ENCODE measurements around the gene BEND5.

Gene BEND5

DNA sequence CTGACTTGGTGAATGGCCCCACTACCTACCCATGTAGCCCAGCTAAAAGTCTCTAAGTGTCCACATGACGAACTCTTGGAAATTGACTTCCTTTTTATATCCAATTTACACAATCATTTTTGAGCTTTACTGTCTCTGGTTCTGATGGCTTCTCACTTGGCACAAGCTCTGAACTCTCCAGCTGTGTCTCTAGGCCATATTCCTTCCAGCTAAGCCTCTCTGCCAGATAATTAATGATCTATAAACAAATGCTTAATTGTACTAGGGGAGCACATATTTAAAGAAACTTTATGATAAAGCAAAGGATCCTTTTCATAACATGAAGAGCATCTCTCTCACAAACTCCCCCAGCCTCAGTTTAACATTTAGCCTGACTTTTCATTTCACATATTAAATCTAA, 16.3 kb upstream of the BEND5 start:
- Histone ChIP-seq H3K79me2 (ENCODE audit: control insufficient read depth, insufficient read depth, low read length, unreplicated experiment) (no peaks in the 10 kb centered on the region), H2AFZ (ENCODE audit: low read length, unreplicated experiment) (no peak overlapping the region), H3K27ac (ENCODE audit: low read depth, low read length) (no peak overlapping the region), H3K36me3 (ENCODE audit: insufficient read depth, low read length) (no peaks in the 10 kb centered on the region), H3K4me1 (ENCODE audit: control insufficient read depth, insufficient read depth, low read length, unreplicated experiment) (no peaks in the 10 kb centered on the region), H3K4me3 (ENCODE audit: low read depth, low read length) (no peak overlapping the region), H3K27me3 (ENCODE audit: insufficient read depth, low read length) (no peaks in the 10 kb centered on the region)

GRCh38 chr1:48790397-48790796, 13.7 kb upstream of the BEND5 start:
- H3K27me3 ChIP-seq (ENCODE audit: insufficient read depth, low read length), result no peaks in the 10 kb centered on the region
- H3K4me3 ChIP-seq (ENCODE audit: low read depth, low read length), result no peak overlapping the region
- H3K79me2 ChIP-seq (ENCODE audit: control insufficient read depth, insufficient read depth, low read length, unreplicated experiment), result no peaks in the 10 kb centered on the region
- H3K4me1 ChIP-seq (ENCODE audit: control insufficient read depth, insufficient read depth, low read length, unreplicated experiment), result no peaks in the 10 kb centered on the region
- H3K27ac ChIP-seq (ENCODE audit: low read depth, low read length), result no peak overlapping the region
- no peaks in the 10 kb centered on the region for H3K36me3 ChIP-seq (ENCODE audit: insufficient read depth, low read length)
- no peak overlapping the region for H2AFZ ChIP-seq (ENCODE audit: low read length, unreplicated experiment)

DNA sequence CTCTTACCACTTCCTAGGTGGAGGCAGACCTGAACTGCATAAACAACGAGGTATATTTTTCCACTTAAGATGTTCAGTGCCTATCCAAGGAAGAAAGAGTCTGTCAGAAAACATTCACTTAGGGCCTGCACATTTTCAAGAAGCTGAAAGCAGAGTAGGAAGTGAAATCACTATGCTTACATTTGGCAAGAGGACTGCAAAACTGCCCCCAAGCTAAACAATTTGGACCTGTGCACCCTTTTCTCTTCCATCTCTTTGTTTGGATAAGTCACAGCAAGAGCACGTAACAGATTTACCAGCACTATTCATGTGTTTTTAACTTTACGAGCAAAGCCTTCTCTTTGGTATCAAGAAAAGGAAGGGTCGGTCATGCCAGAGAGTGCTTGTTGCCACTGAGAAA, 13.2 kb upstream of the BEND5 start:
- no peaks in the 10 kb centered on the region for H3K27me3 ChIP-seq (ENCODE audit: insufficient read depth, low read length)
- no peak overlapping the region for H3K27ac ChIP-seq (ENCODE audit: low read depth, low read length)
- no peaks in the 10 kb centered on the region for H3K4me1 ChIP-seq (ENCODE audit: control insufficient read depth, insufficient read depth, low read length, unreplicated experiment)
- no peak overlapping the region for H3K4me3 ChIP-seq (ENCODE audit: low read depth, low read length)
- no peak overlapping the region for H2AFZ ChIP-seq (ENCODE audit: low read length, unreplicated experiment)
- no peaks in the 10 kb centered on the region for H3K79me2 ChIP-seq (ENCODE audit: control insufficient read depth, insufficient read depth, low read length, unreplicated experiment)
- no peaks in the 10 kb centered on the region for H3K36me3 ChIP-seq (ENCODE audit: insufficient read depth, low read length)

GRCh38 chr1:48785869-48786268, 9.2 kb upstream of the BEND5 start:
- Histone ChIP-seq H3K4me1 (ENCODE audit: control insufficient read depth, insufficient read depth, low read length, unreplicated experiment) (no peaks in the 10 kb centered on the region), H3K4me3 (ENCODE audit: low read depth, low read length) (no peak overlapping the region), H3K79me2 (ENCODE audit: control insufficient read depth, insufficient read depth, low read length, unreplicated experiment) (no peaks in the 10 kb centered on the region), H3K27ac (ENCODE audit: low read depth, low read length) (no peak overlapping the region), H2AFZ (ENCODE audit: low read length, unreplicated experiment) (no peak overlapping the region), H3K36me3 (ENCODE audit: insufficient read depth, low read length) (no peaks in the 10 kb centered on the region), H3K27me3 (ENCODE audit: insufficient read depth, low read length) (no peaks in the 10 kb centered on the region)

DNA sequence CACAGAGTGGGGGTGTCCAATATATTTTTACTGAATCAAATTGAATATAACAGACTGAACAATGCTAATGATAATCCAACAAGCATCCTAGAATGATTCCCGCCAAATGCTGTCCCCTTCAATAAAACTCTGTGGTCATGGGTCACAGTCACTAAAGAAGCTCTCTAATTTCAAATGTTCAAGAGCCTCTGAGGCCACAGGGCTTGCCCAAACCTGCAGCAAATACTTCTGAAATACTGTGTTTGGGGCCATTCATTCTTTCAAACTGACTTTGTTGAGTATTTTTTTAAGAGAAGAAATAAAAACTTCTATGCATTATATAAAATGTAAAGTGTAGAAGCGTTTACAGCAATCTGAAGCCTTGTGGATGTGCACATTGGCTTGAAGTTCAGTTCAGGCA, 7.6 kb upstream of the BEND5 start:
- Histone ChIP-seq H3K27ac (ENCODE audit: low read depth, low read length) (no peak overlapping the region), H3K79me2 (ENCODE audit: control insufficient read depth, insufficient read depth, low read length, unreplicated experiment) (no peaks in the 10 kb centered on the region), H2AFZ (ENCODE audit: low read length, unreplicated experiment) (no peak overlapping the region), H3K27me3 (ENCODE audit: insufficient read depth, low read length) (no peaks in the 10 kb centered on the region), H3K36me3 (ENCODE audit: insufficient read depth, low read length) (no peaks in the 10 kb centered on the region), H3K4me3 (ENCODE audit: low read depth, low read length) (no peak overlapping the region), H3K4me1 (ENCODE audit: control insufficient read depth, insufficient read depth, low read length, unreplicated experiment) (no peaks in the 10 kb centered on the region)

DNA sequence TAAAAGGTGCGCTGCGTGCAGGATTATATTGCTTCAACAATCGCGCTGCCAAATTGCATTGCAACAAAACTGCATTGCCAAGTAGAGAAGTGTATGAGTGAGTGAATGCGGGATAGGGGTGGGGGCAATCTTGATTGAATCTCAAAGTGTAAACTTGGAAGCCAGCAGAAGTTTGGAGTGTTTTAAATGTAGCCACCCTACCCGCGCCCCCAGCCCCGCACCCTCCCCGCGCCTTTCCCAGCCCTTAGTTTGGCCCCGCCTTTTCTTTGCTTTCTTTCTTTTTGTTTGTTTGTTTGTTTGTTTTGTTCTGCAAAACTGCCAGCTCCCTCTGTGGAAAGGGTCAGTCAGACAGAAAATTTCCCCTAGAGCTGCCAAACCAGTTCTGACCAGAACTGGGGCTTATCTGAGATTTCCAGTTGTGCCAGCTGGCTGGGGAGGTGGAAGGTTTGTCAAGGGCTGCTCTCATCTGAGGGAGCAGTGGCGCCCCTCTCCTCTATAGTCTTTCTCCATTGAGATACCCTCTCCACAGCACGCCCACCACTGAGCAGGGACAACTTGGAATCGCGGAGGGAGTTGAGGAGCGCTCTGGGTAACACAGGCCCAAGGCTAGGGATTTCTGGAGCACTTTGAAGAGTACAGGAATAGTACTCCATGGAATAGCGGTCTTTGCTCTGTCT, 666 bp upstream of the BEND5 start:
- no peaks in the 10 kb centered on the region for H3K4me1 ChIP-seq (ENCODE audit: control insufficient read depth, insufficient read depth, low read length, unreplicated experiment)
- 0 out of 2 replicates have a peak overlapping the region, but pooled peaks have one; percentile 9 for H3K4me3 ChIP-seq (ENCODE audit: low read depth, low read length)
- no peak overlapping the region for H3K27ac ChIP-seq (ENCODE audit: low read depth, low read length)
- no peak overlapping the region for H2AFZ ChIP-seq (ENCODE audit: low read length, unreplicated experiment)
- H3K27me3 ChIP-seq (ENCODE audit: insufficient read depth, low read length), result peaks cover 52% of the 10 kb centered on the region
- no peaks in the 10 kb centered on the region for H3K36me3 ChIP-seq (ENCODE audit: insufficient read depth, low read length)
- no peaks in the 10 kb centered on the region for H3K79me2 ChIP-seq (ENCODE audit: control insufficient read depth, insufficient read depth, low read length, unreplicated experiment)

DNA sequence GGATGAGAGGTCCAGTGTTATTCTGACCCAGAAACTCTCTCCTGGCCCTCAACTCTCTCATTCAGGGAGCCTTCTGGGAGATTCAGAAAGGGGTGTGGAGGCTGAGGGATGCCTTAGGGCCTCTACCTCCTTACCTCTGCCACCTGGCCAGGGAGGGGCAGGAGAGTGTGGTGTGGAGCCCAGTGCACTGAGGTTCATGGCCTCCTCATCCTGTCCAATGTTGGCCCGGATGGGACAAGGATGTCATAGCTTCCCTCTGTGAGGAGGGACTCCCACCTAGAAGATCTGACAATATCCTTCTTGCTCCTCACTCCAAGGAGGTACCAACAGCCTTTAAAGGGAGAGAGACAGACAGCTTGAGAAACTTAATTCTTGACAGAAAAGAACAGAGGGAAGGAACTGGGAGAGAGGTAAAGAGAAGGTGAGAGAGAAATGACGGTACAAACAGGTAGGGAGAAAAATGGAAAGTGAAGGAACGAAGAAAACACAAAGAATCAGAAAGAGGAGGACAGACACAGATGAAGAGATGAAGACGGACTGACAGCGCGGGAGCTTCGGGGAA, 779 bp downstream of the BEND5 start:
- no peaks in the 10 kb centered on the region for H3K36me3 ChIP-seq (ENCODE audit: insufficient read depth, low read length)

GRCh38 chr1:48773133-48773532, 3.6 kb downstream of the BEND5 start:
- H3K79me2 ChIP-seq (ENCODE audit: control insufficient read depth, insufficient read depth, low read length, unreplicated experiment), result no peaks in the 10 kb centered on the region
- no peak overlapping the region for H3K4me3 ChIP-seq (ENCODE audit: low read depth, low read length)
- H2AFZ ChIP-seq (ENCODE audit: low read length, unreplicated experiment), result no peak overlapping the region
- H3K4me1 ChIP-seq (ENCODE audit: control insufficient read depth, insufficient read depth, low read length, unreplicated experiment), result no peaks in the 10 kb centered on the region
- peaks cover 45% of the 10 kb centered on the region for H3K27me3 ChIP-seq (ENCODE audit: insufficient read depth, low read length)
- no peak overlapping the region for H3K27ac ChIP-seq (ENCODE audit: low read depth, low read length)
- no peaks in the 10 kb centered on the region for H3K36me3 ChIP-seq (ENCODE audit: insufficient read depth, low read length)

More for the DNA sequence above, 779 bp downstream of the BEND5 start:
- H3K27ac ChIP-seq (ENCODE audit: low read depth, low read length), result no peak overlapping the region
- peaks cover 52% of the 10 kb centered on the region for H3K27me3 ChIP-seq (ENCODE audit: insufficient read depth, low read length)
- H3K4me1 ChIP-seq (ENCODE audit: control insufficient read depth, insufficient read depth, low read length, unreplicated experiment), result no peaks in the 10 kb centered on the region
- H2AFZ ChIP-seq (ENCODE audit: low read length, unreplicated experiment), result no peak overlapping the region
- peak overlapping the region; percentile 53; the same call in 1 of the 2 replicates for H3K4me3 ChIP-seq (ENCODE audit: low read depth, low read length)
- H3K79me2 ChIP-seq (ENCODE audit: control insufficient read depth, insufficient read depth, low read length, unreplicated experiment), result no peaks in the 10 kb centered on the region

DNA sequence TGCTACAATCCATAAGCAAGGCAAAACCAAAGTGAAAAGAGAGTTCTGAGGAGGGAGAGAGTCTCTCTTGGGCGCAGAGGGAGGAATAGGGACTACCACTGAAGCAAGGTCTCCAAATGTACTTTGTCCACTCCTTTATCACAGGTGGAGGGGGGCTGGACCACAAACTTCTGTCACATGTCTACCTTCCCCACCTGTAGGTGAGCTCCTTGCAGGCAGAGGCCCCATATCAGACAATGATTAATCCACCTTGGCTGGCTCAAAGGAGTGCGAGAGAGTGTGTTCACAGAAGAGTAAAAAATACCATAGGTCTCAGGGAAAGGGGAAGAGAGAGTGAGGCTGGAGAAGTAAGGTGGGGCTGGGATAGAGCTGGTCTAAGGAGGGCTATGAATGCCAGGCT, 4.5 kb downstream of the BEND5 start:
- Histone ChIP-seq H3K4me1 (ENCODE audit: control insufficient read depth, insufficient read depth, low read length, unreplicated experiment) (no peaks in the 10 kb centered on the region), H3K27ac (ENCODE audit: low read depth, low read length) (no peak overlapping the region), H3K36me3 (ENCODE audit: insufficient read depth, low read length) (no peaks in the 10 kb centered on the region), H3K4me3 (ENCODE audit: low read depth, low read length) (no peak overlapping the region), H3K79me2 (ENCODE audit: control insufficient read depth, insufficient read depth, low read length, unreplicated experiment) (no peaks in the 10 kb centered on the region), H2AFZ (ENCODE audit: low read length, unreplicated experiment) (no peak overlapping the region), H3K27me3 (ENCODE audit: insufficient read depth, low read length) (peaks cover 36% of the 10 kb centered on the region)

DNA sequence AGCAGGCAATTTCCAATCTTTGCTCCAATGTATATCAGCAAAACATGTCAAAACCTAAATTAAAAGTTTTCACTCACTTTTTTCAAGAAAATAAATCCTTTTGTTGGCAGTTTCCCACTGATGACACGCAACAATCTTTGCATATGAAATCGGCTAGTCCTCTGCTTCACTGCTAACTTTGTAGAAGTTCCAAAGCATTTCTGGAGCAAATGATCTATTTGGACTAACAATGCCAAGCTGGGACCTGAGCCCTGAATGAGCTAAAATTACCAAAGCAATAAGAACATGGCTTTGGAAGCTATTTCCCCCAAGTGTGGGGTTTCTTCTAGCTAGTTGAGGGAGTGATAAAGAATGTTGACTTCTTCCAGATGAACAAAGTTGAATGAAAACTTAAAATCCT, 5.1 kb downstream of the BEND5 start:
- Histone ChIP-seq H2AFZ (ENCODE audit: low read length, unreplicated experiment) (no peak overlapping the region), H3K27me3 (ENCODE audit: insufficient read depth, low read length) (peaks cover 31% of the 10 kb centered on the region), H3K4me3 (ENCODE audit: low read depth, low read length) (no peak overlapping the region), H3K27ac (ENCODE audit: low read depth, low read length) (no peak overlapping the region), H3K36me3 (ENCODE audit: insufficient read depth, low read length) (no peaks in the 10 kb centered on the region), H3K4me1 (ENCODE audit: control insufficient read depth, insufficient read depth, low read length, unreplicated experiment) (no peaks in the 10 kb centered on the region), H3K79me2 (ENCODE audit: control insufficient read depth, insufficient read depth, low read length, unreplicated experiment) (no peaks in the 10 kb centered on the region)

GRCh38 chr1:48767975-48768510, 8.6 kb downstream of the BEND5 start:
- Histone ChIP-seq H3K4me1 (ENCODE audit: control insufficient read depth, insufficient read depth, low read length, unreplicated experiment) (no peaks in the 10 kb centered on the region), H3K4me3 (ENCODE audit: low read depth, low read length) (no peak overlapping the region), H2AFZ (ENCODE audit: low read length, unreplicated experiment) (no peak overlapping the region), H3K79me2 (ENCODE audit: control insufficient read depth, insufficient read depth, low read length, unreplicated experiment) (no peaks in the 10 kb centered on the region), H3K27ac (ENCODE audit: low read depth, low read length) (no peak overlapping the region), H3K36me3 (ENCODE audit: insufficient read depth, low read length) (no peaks in the 10 kb centered on the region), H3K27me3 (ENCODE audit: insufficient read depth, low read length) (no peaks in the 10 kb centered on the region)
